HUES64 (cell line): ENCODE results near the gene IQCE.

ENCODE experiments used
- H3K27ac ChIP-seq: 2 replicates; pipeline ENCODE4 v1.7.0; 2013; ENCODE audit warnings: low read depth, low read length, inconsistent platforms
- H3K27me3 ChIP-seq: 2 replicates; pipeline ENCODE4 v1.6.1; 2013; ENCODE audit warnings: mild to moderate bottlenecking, low read length; ENCODE audit not compliant: insufficient read depth
- H3K36me3 ChIP-seq: 2 replicates; pipeline ENCODE4 v1.6.1; 2013; ENCODE audit warnings: mild to moderate bottlenecking, low read length; ENCODE audit not compliant: insufficient read depth
- H3K4me1 ChIP-seq: 2 replicates; pipeline ENCODE4 v1.6.1; 2013; ENCODE audit warnings: mild to moderate bottlenecking, low read length, moderate library complexity; ENCODE audit not compliant: insufficient read depth
- H3K4me3 ChIP-seq: 2 replicates; pipeline ENCODE4 v1.5.1; 2013; ENCODE audit warnings: mild to moderate bottlenecking, low read length, moderate library complexity
- H3K9ac ChIP-seq: 2 replicates; pipeline ENCODE4 v1.6.1; 2013; ENCODE audit warnings: mild to moderate bottlenecking, low read depth, low read length
- H3K9me3 ChIP-seq: 2 replicates; pipeline ENCODE4 v1.6.1; 2013; ENCODE audit warnings: low read depth, low read length; ENCODE audit not compliant: insufficient read depth
- WGBS: fragments of 150-250, 120-280 bp; methylation state at CpG from one replicate; pipeline ENCODE4 v1.1.7; 2013; ENCODE audit warnings: missing lambda C conversion rate; 5-methylcytosine and 5-hydroxymethylcytosine counted together

The IQCE gene

GRCh38 chr7:2652736-2653060 is 93.9 kb downstream of the IQCE start:
- Histone ChIP-seq H3K9ac (no peak overlapping the region), H3K4me3 (no peak overlapping the region), H3K36me3 (peaks cover 69% of the 10 kb centered on the region), H3K27ac (no peak overlapping the region), H3K27me3 (no peaks in the 10 kb centered on the region), H3K9me3 (no peaks in the 10 kb centered on the region), H3K4me1 (no peaks in the 10 kb centered on the region)
- WGBS: 93% methylated on average over 12 of the region's 12 CpGs

- WGBS: 96% methylated on average over 5 of the region's 5 CpGs
- Histone ChIP-seq H3K4me1 (no peaks in the 10 kb centered on the region), H3K36me3 (peaks cover 69% of the 10 kb centered on the region), H3K9ac (no peak overlapping the region), H3K9me3 (no peaks in the 10 kb centered on the region), H3K4me3 (no peak overlapping the region), H3K27ac (no peak overlapping the region), H3K27me3 (no peaks in the 10 kb centered on the region)
These were observed 95.3 kb downstream of the IQCE start for GRCh38 chr7:2654059-2654458.

GRCh38 chr7:2655870-2656614 is 97.3 kb downstream of the IQCE start:
- no peaks in the 10 kb centered on the region for H3K4me1 ChIP-seq
- WGBS: 96% methylated on average over 29 of the region's 29 CpGs
- no peak overlapping the region for H3K27ac ChIP-seq
- H3K36me3 ChIP-seq: peaks cover 61% of the 10 kb centered on the region
- no peaks in the 10 kb centered on the region for H3K9me3 ChIP-seq
- H3K4me3 ChIP-seq: no peak overlapping the region
- H3K27me3 ChIP-seq: no peaks in the 10 kb centered on the region
- H3K9ac ChIP-seq: no peak overlapping the region

- Histone ChIP-seq H3K36me3 (peaks cover 60% of the 10 kb centered on the region), H3K27ac (no peak overlapping the region)
These were observed 98.4 kb downstream of the IQCE start for GRCh38 chr7:2657208-2657607.

GRCh38 chr7:2657920-2658671 is 99.3 kb downstream of the IQCE start:
- Histone ChIP-seq H3K4me1 (no peaks in the 10 kb centered on the region), H3K27me3 (no peaks in the 10 kb centered on the region)

More at GRCh38 chr7:2657208-2657607, 98.4 kb downstream of the IQCE start:
- no peaks in the 10 kb centered on the region for H3K4me1 ChIP-seq
- WGBS: 98% methylated on average over 2 of the region's 2 CpGs
- H3K9ac ChIP-seq: no peak overlapping the region
- H3K27me3 ChIP-seq: no peaks in the 10 kb centered on the region
- H3K4me3 ChIP-seq: no peak overlapping the region
- no peaks in the 10 kb centered on the region for H3K9me3 ChIP-seq

GRCh38 chr7:2658941-2659340 is 100.2 kb downstream of the IQCE start:
- H3K4me1 ChIP-seq: no peaks in the 10 kb centered on the region
- peaks cover 50% of the 10 kb centered on the region for H3K36me3 ChIP-seq
- H3K4me3 ChIP-seq: no peak overlapping the region
- no peak overlapping the region for H3K27ac ChIP-seq
- no peaks in the 10 kb centered on the region for H3K9me3 ChIP-seq
- no peak overlapping the region for H3K9ac ChIP-seq
- no peaks in the 10 kb centered on the region for H3K27me3 ChIP-seq
- WGBS: 93% methylated on average over 15 of the region's 15 CpGs

More at GRCh38 chr7:2657920-2658671, 99.3 kb downstream of the IQCE start:
- H3K27ac ChIP-seq: no peak overlapping the region
- no peaks in the 10 kb centered on the region for H3K9me3 ChIP-seq
- no peak overlapping the region for H3K4me3 ChIP-seq
- H3K9ac ChIP-seq: no peak overlapping the region
- 96% methylated on average over 33 of the region's 33 CpGs for WGBS
- H3K36me3 ChIP-seq: peaks cover 54% of the 10 kb centered on the region

GRCh38 chr7:2659556-2660358 is 101.0 kb downstream of the IQCE start:
- Histone ChIP-seq H3K4me1 (no peaks in the 10 kb centered on the region), H3K27ac (no peak overlapping the region), H3K9me3 (no peaks in the 10 kb centered on the region), H3K4me3 (no peak overlapping the region), H3K27me3 (no peaks in the 10 kb centered on the region), H3K9ac (no peak overlapping the region), H3K36me3 (peaks cover 45% of the 10 kb centered on the region)
- 94% methylated on average over 36 of the region's 36 CpGs for WGBS

- WGBS: 95% methylated on average over 30 of the region's 36 CpGs
- Histone ChIP-seq H3K27me3 (no peaks in the 10 kb centered on the region), H3K27ac (no peak overlapping the region), H3K4me1 (no peaks in the 10 kb centered on the region), H3K4me3 (no peak overlapping the region), H3K9me3 (no peaks in the 10 kb centered on the region), H3K9ac (no peak overlapping the region), H3K36me3 (peaks cover 41% of the 10 kb centered on the region)
These were observed 101.7 kb downstream of the IQCE start for GRCh38 chr7:2660359-2661095.

- peaks cover 38% of the 10 kb centered on the region for H3K36me3 ChIP-seq
- H3K9me3 ChIP-seq: no peaks in the 10 kb centered on the region
- H3K4me3 ChIP-seq: no peak overlapping the region
- no peak overlapping the region for H3K27ac ChIP-seq
- no peak overlapping the region for H3K9ac ChIP-seq
- WGBS: 94% methylated on average over 10 of the region's 10 CpGs
- no peaks in the 10 kb centered on the region for H3K4me1 ChIP-seq
- H3K27me3 ChIP-seq: no peaks in the 10 kb centered on the region
These were observed 102.3 kb downstream of the IQCE start for GRCh38 chr7:2661096-2661449.

- Histone ChIP-seq H3K27ac (no peak overlapping the region), H3K9me3 (no peaks in the 10 kb centered on the region), H3K27me3 (no peaks in the 10 kb centered on the region), H3K9ac (no peak overlapping the region), H3K36me3 (peaks cover 31% of the 10 kb centered on the region), H3K4me3 (no peak overlapping the region), H3K4me1 (no peaks in the 10 kb centered on the region)
- 94% methylated on average over 43 of the region's 43 CpGs for WGBS
These were observed 103.0 kb downstream of the IQCE start for GRCh38 chr7:2661602-2662272.
